DMS114 treated with DMSO at 0.1 percent for 48 hours (cell line): ENCODE results near the gene GMDS.

Experiments
- DNase-seq: peaks from one replicate; lab custom pipeline; 2025; ENCODE audit not compliant: unreplicated experiment; lab: John Stamatoyannopoulos, UW

Gene GMDS

GRCh38 chr6:2007165-2007564 lies 238.2 kb downstream of the GMDS start:
- DNase-seq: no peak

GRCh38 chr6:2004888-2005287 lies 240.5 kb downstream of the GMDS start:
- DNase-seq: no peak

- no peak for DNase-seq
Observed at GRCh38 chr6:2000962-2001361, 244.4 kb downstream of the GMDS start.

GRCh38 chr6:1997702-1998101 lies 247.7 kb downstream of the GMDS start:
- DNase-seq: no peak

- no peak for DNase-seq
Observed at GRCh38 chr6:1995636-1996035, 249.8 kb downstream of the GMDS start.

GRCh38 chr6:1993042-1993441 lies 252.4 kb downstream of the GMDS start:
- no peak for DNase-seq

- DNase-seq: no peak
Observed at GRCh38 chr6:1991332-1991878, 254.0 kb downstream of the GMDS start.

GRCh38 chr6:1988843-1989242 lies 256.6 kb downstream of the GMDS start:
- no peak for DNase-seq

- DNase-seq: no peak
Observed at GRCh38 chr6:1987640-1988039, 257.8 kb downstream of the GMDS start.

- no peak for DNase-seq
Observed at GRCh38 chr6:1986454-1987243, 258.8 kb downstream of the GMDS start.

- no peak for DNase-seq
Observed at GRCh38 chr6:1984346-1984994, 260.9 kb downstream of the GMDS start.

GRCh38 chr6:1983850-1984249 lies 261.6 kb downstream of the GMDS start:
- no peak for DNase-seq

- no peak for DNase-seq
Observed at GRCh38 chr6:1972962-1973361, 272.4 kb downstream of the GMDS start.

GRCh38 chr6:1971612-1972011 lies 273.8 kb downstream of the GMDS start:
- no peak for DNase-seq

- DNase-seq: no peak
Observed at GRCh38 chr6:1970151-1970561, 275.2 kb downstream of the GMDS start.

GRCh38 chr6:1966713-1967112 lies 278.7 kb downstream of the GMDS start:
- DNase-seq: no peak

GRCh38 chr6:1965596-1966224 lies 279.7 kb downstream of the GMDS start:
- DNase-seq: no peak

GRCh38 chr6:1963596-1963995 lies 281.8 kb downstream of the GMDS start:
- DNase-seq: no peak

- no peak for DNase-seq
Observed at GRCh38 chr6:1962201-1962600, 283.2 kb downstream of the GMDS start.

- DNase-seq: no peak
Observed at GRCh38 chr6:1960486-1961142, 284.8 kb downstream of the GMDS start.

- DNase-seq: no peak
Observed at GRCh38 chr6:1958257-1958656, 287.1 kb downstream of the GMDS start.
